Smooth muscle cell (in vitro differentiated cells): Measurements from ENCODE around the gene CRB2. TPM values are rescaled to one million over a fixed set of nuclear protein-coding genes. Genes with fewer than 3 reads are reported as not detected.
"Not testable (repeated sequence)": the region's sequence is repeated elsewhere in the genome, so short reads cannot be mapped to it uniquely, and the experiment has no call there.

ENCODE experiments used
- DNase-seq: peaks from one replicate; lab custom pipeline; 2025; ENCODE audit not compliant: unreplicated experiment; lab: John Stamatoyannopoulos, UW
- H2AFZ ChIP-seq: fragments of 200-600 bp; sonication (generic); 2 replicates; pipeline ENCODE4 v1.6.0; 2016; ENCODE audit warnings: antibody characterized with exemption, low read depth, mild to moderate bottlenecking
- H3F3A ChIP-seq: fragments of 200-600 bp; sonication (generic); 2 replicates; pipeline ENCODE4 v1.6.0; 2017; ENCODE audit warnings: antibody characterized with exemption, low read depth
- H3K27ac ChIP-seq: fragments of 200-600 bp; sonication (generic); 2 replicates; pipeline ENCODE4 v1.5.1; 2016; ENCODE audit warnings: low read depth, mild to moderate bottlenecking
- H3K27me3 ChIP-seq: fragments of 200-600 bp; sonication (generic); 2 replicates; pipeline ENCODE4 v1.6.1; 2016; ENCODE audit warnings: low read depth, mild to moderate bottlenecking
- H3K36me3 ChIP-seq: fragments of 200-600 bp; sonication (generic); 2 replicates; pipeline ENCODE4 v1.5.1; 2016; ENCODE audit warnings: low read depth
- H3K4me1 ChIP-seq: fragments of 200-600 bp; sonication (generic); 2 replicates; pipeline ENCODE4 v1.5.1; 2016; ENCODE audit warnings: low read depth
- H3K4me2 ChIP-seq: fragments of 200-600 bp; sonication (generic); 2 replicates; pipeline ENCODE4 v1.6.0; 2016; ENCODE audit warnings: mild to moderate bottlenecking
- H3K4me3 ChIP-seq: fragments of 200-600 bp; sonication (generic); 2 replicates; pipeline ENCODE4 v1.5.1; 2016; ENCODE audit warnings: mild to moderate bottlenecking
- H3K79me2 ChIP-seq: fragments of 200-600 bp; sonication (generic); 2 replicates; pipeline ENCODE4 v1.6.0; 2016; ENCODE audit warnings: low read depth, mild to moderate bottlenecking
- H3K9ac ChIP-seq: fragments of 200-600 bp; sonication (generic); 2 replicates; pipeline ENCODE4 v1.6.0; 2016; ENCODE audit warnings: low read depth
- H3K9me3 ChIP-seq: fragments of 200-600 bp; sonication (generic); replicated peaks from 2 replicates; pipeline ENCODE4 v1.5.1; 2016; ENCODE audit warnings: low read depth
- H4K20me1 ChIP-seq: fragments of 200-600 bp; sonication (generic); 2 replicates; pipeline ENCODE4 v1.6.0; 2016; ENCODE audit warnings: low read depth
- WGBS: methylation state at CpG from one replicate; pipeline ENCODE4 v1.1.7; 2016; ENCODE audit warnings: low lambda C conversion rate; 5-methylcytosine and 5-hydroxymethylcytosine counted together
- polyA plus RNA-seq: library from polyadenylated mRNA; unstranded; fragments of >200 nt; fragmentation: Nextera tagmentation; extraction: Ambion mirVana; gene quantifications from 2 replicates; pipeline ENCODE4 v1.2.1, GENCODE V29; 2016
- total RNA-seq: library from RNA; depleted of rRNA; stranded (reverse); fragments of >200 nt; gene quantifications from 2 replicates; pipeline ENCODE4 v1.2.3, GENCODE V29; 2014
- TF ChIP-seq, protein P1 (sequence below): fragments of 200-600 bp; sonication (generic); IDR thresholded peaks from 2 replicates; pipeline ENCODE4 v1.5.1; 2017; ENCODE audit warnings: borderline replicate concordance, mild to moderate bottlenecking, antibody characterized with exemption; ENCODE audit not compliant: insufficient read depth, poor library complexity, severe bottlenecking

The CRB2 gene
- total and polyA plus RNA-seq, 2 experiments from 2014 or later: 1.7 to 3.1 TPM

- WGBS: 97% methylated on average over 23 of the region's 24 CpGs
- no peak overlapping the region for H2AFZ ChIP-seq
- H3F3A ChIP-seq: no peaks in the 10 kb centered on the region
- no peaks in the 10 kb centered on the region for H3K27me3 ChIP-seq
- no peaks in the 10 kb centered on the region for H3K36me3 ChIP-seq
- no peaks in the 10 kb centered on the region for H4K20me1 ChIP-seq
- no peak overlapping the region for H3K27ac ChIP-seq
- H3K4me2 ChIP-seq: no peak overlapping the region
- no peaks in the 10 kb centered on the region for H3K79me2 ChIP-seq
- no peak overlapping the region for H3K9ac ChIP-seq
- no peaks in the 10 kb centered on the region for H3K4me1 ChIP-seq
- TF ChIP-seq, protein P1, sequence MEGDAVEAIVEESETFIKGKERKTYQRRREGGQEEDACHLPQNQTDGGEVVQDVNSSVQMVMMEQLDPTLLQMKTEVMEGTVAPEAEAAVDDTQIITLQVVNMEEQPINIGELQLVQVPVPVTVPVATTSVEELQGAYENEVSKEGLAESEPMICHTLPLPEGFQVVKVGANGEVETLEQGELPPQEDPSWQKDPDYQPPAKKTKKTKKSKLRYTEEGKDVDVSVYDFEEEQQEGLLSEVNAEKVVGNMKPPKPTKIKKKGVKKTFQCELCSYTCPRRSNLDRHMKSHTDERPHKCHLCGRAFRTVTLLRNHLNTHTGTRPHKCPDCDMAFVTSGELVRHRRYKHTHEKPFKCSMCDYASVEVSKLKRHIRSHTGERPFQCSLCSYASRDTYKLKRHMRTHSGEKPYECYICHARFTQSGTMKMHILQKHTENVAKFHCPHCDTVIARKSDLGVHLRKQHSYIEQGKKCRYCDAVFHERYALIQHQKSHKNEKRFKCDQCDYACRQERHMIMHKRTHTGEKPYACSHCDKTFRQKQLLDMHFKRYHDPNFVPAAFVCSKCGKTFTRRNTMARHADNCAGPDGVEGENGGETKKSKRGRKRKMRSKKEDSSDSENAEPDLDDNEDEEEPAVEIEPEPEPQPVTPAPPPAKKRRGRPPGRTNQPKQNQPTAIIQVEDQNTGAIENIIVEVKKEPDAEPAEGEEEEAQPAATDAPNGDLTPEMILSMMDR: no peak
- H3K4me3 ChIP-seq: no peak overlapping the region
- no peaks in the 10 kb centered on the region for H3K9me3 ChIP-seq
- no peak for DNase-seq
These were observed 39.9 kb downstream of the CRB2 start for GRCh38 chr9:123395689-123396511.

- Histone ChIP-seq H3K79me2 (no peaks in the 10 kb centered on the region), H3K36me3 (no peaks in the 10 kb centered on the region), H3K27me3 (no peaks in the 10 kb centered on the region), H2AFZ (no peak overlapping the region), H3K4me3 (no peak overlapping the region), H3K27ac (no peak overlapping the region), H3K4me1 (peaks cover 2% of the 10 kb centered on the region), H3F3A (no peaks in the 10 kb centered on the region), H4K20me1 (no peaks in the 10 kb centered on the region), H3K4me2 (no peak overlapping the region), H3K9ac (no peak overlapping the region), H3K9me3 (no peaks in the 10 kb centered on the region)
- no peak for DNase-seq
- WGBS: 98% methylated on average over 4 of the region's 4 CpGs
- TF ChIP-seq, protein P1: no peak
These were observed 42.0 kb downstream of the CRB2 start for GRCh38 chr9:123397975-123398374.

GRCh38 chr9:123398938-123399337, 42.9 kb downstream of the CRB2 start:
- H3K9me3 ChIP-seq, H3K4me2 ChIP-seq, H3K27me3 ChIP-seq, H4K20me1 ChIP-seq, H2AFZ ChIP-seq, H3K9ac ChIP-seq, H3K4me3 ChIP-seq, H3K79me2 ChIP-seq, H3K36me3 ChIP-seq, DNase-seq, H3K27ac ChIP-seq, H3F3A ChIP-seq, H3K4me1 ChIP-seq: not testable (repeated sequence)
- 98% methylated on average over 14 of the region's 14 CpGs for WGBS

- WGBS: 68% methylated on average over 11 of the region's 11 CpGs
- H3K27ac ChIP-seq: no peak overlapping the region
- no peak overlapping the region for H3K9ac ChIP-seq
- H3K4me3 ChIP-seq: no peak overlapping the region
- no peak overlapping the region for H2AFZ ChIP-seq
- H3K27me3 ChIP-seq: no peaks in the 10 kb centered on the region
- no peak for DNase-seq
- H3K79me2 ChIP-seq: no peaks in the 10 kb centered on the region
- no peaks in the 10 kb centered on the region for H3F3A ChIP-seq
- TF ChIP-seq, protein P1: peak; percentile 49
- H3K4me2 ChIP-seq: no peak overlapping the region
- H3K9me3 ChIP-seq: no peaks in the 10 kb centered on the region
- no peaks in the 10 kb centered on the region for H3K36me3 ChIP-seq
- H3K4me1 ChIP-seq: peaks cover 9% of the 10 kb centered on the region
- no peaks in the 10 kb centered on the region for H4K20me1 ChIP-seq
These were observed 43.9 kb downstream of the CRB2 start for GRCh38 chr9:123399803-123400378.
